Keratinocyte (primary cell): ENCODE measurements around the gene GLS. TPM values are rescaled to one million over a fixed set of nuclear protein-coding genes. Genes with fewer than 3 reads are reported as not detected.

Source experiments
- DNase-seq: peaks from one replicate; pipeline ENCODE4 v3.0.0-alpha.2; 2011; ENCODE audit warnings: low read depth, missing footprints, low spot score
- FAIRE-seq: peaks from 2 replicates; lab custom pipeline; 2011; peaks lifted over from hg19 to GRCh38; lab: Jason Lieb, UNC
- H2AFZ ChIP-seq: 2 replicates; pipeline ENCODE4 v1.6.0; 2012; ENCODE audit warnings: low read length, control low read depth, inconsistent platforms; ENCODE audit not compliant: control insufficient read depth
- H3K27ac ChIP-seq: 2 replicates; pipeline ENCODE4 v1.5.1; 2011; ENCODE audit warnings: low read length; ENCODE audit not compliant: control insufficient read depth, insufficient read depth
- H3K27me3 ChIP-seq: 3 replicates; pipeline ENCODE4 v1.6.0; 2011; ENCODE audit warnings: low read length; ENCODE audit not compliant: control insufficient read depth, insufficient read depth; ENCODE audit errors: extremely low read depth
- H3K36me3 ChIP-seq, 2 experiments: 2 replicates in 1 of 2; 3 replicates in 1 of 2; pipeline ENCODE4 v1.5.1; 2011; ENCODE audit warnings: low read length in 2 of 2, mild to moderate bottlenecking in 1 of 2; ENCODE audit not compliant: control insufficient read depth in 2 of 2, insufficient read depth in 2 of 2; ENCODE audit errors: extremely low read depth in 1 of 2
- H3K4me1 ChIP-seq: 3 replicates; pipeline ENCODE4 v1.5.1; 2011; ENCODE audit warnings: low read length; ENCODE audit not compliant: control insufficient read depth, insufficient read depth; ENCODE audit errors: extremely low read depth
- H3K4me2 ChIP-seq: 3 replicates; pipeline ENCODE4 v1.6.0; 2011; ENCODE audit warnings: low read depth, low read length; ENCODE audit not compliant: control insufficient read depth, insufficient read depth; ENCODE audit errors: extremely low read depth
- H3K4me3 ChIP-seq, 3 experiments: fragments of 200-600 bp in 1 of 3; sonication (generic) in 1 of 3; 2 replicates in 2 of 3; 3 replicates in 1 of 3; pipeline ENCODE4 v1.5.1; 2011 to 2016; ENCODE audit warnings: low read length in 3 of 3, mild to moderate bottlenecking in 3 of 3, control low read depth in 2 of 3, inconsistent platforms in 1 of 3, low read depth in 1 of 3, mixed read lengths in 1 of 3, mixed run types in 1 of 3, moderate library complexity in 1 of 3; ENCODE audit not compliant: control insufficient read depth in 2 of 3, insufficient read depth in 2 of 3; ENCODE audit errors: extremely low read depth in 1 of 3
- H3K79me2 ChIP-seq: 2 replicates; pipeline ENCODE4 v1.6.0; 2012; ENCODE audit warnings: low read length; ENCODE audit not compliant: control insufficient read depth, insufficient read depth
- H3K9ac ChIP-seq: 3 replicates; pipeline ENCODE4 v1.6.0; 2011; ENCODE audit warnings: low read length; ENCODE audit not compliant: control insufficient read depth, insufficient read depth; ENCODE audit errors: extremely low read depth
- H3K9me1 ChIP-seq: 3 replicates; pipeline ENCODE4 v1.6.0; 2011; ENCODE audit warnings: low read length; ENCODE audit not compliant: control insufficient read depth, insufficient read depth; ENCODE audit errors: extremely low read depth
- H3K9me3 ChIP-seq: 2 replicates; pipeline ENCODE4 v1.5.1; 2012; ENCODE audit warnings: low read depth, low read length; ENCODE audit not compliant: control insufficient read depth
- H4K20me1 ChIP-seq: 3 replicates; pipeline ENCODE4 v1.6.0; 2011; ENCODE audit warnings: low read length; ENCODE audit not compliant: control insufficient read depth, insufficient read depth; ENCODE audit errors: extremely low read depth
- EZH2 ChIP-seq: IDR thresholded peaks from one replicate; pipeline ENCODE4 v1.6.1; 2012; ENCODE audit warnings: inconsistent platforms, mild to moderate bottlenecking, low read length, moderate library complexity
- dilution Hi-C: fragments of 300-500 bp; cut with MboI; formaldehyde crosslinking; loops from one replicate; pipeline ENCODE4 v1.7.0; 2020; ENCODE audit warnings: low sequenced_read_pairs; ENCODE audit not compliant: extremely low pct_ligation_motif_present
- polyA plus RNA-seq, 5 experiments: library from polyadenylated mRNA; depleted of rRNA in 3 of 5; stranded (reverse) in 3 of 5; stranded (forward) in 1 of 5; unstranded in 1 of 5; fragments of >200 nt; gene quantifications; 1 replicate in 1 of 5; 2 replicates in 3 of 5; 3 replicates in 1 of 5; pipeline versions ENCODE4 v1.2.1 to v1.2.3, GENCODE V29; 2011 to 2012; ENCODE audit warnings: missing spikeins in 2 of 5, low read depth in 1 of 5, low replicate concordance in 1 of 5
- TF ChIP-seq, protein P1 (sequence below), 3 experiments: IDR thresholded peaks in 1 of 3; conservative IDR thresholded peaks in 1 of 3; optimal IDR thresholded peaks in 1 of 3; 2 replicates in 2 of 3; 3 replicates in 1 of 3; pipeline versions ENCODE3 to v1.5.1; 2011; ENCODE audit warnings: low read length in 3 of 3, mild to moderate bottlenecking in 3 of 3, moderate library complexity in 2 of 3, control low read depth in 1 of 3, inconsistent platforms in 1 of 3; ENCODE audit not compliant: insufficient read depth in 2 of 3; ENCODE audit errors: extremely low read depth in 1 of 3

GLS gene
- polyA plus RNA-seq, 1 donor (not counting 4 experiments of a cell fraction or from before 2014, with no cell fraction given), result 130 TPM

GRCh38 chr2:191013932-191014652, 133.5 kb downstream of the GLS start, which contains the start of gene STAT1:
TSS of gene STAT1 (minus strand) at chr2:191014171. CDS start at chr2:191010003, 4,168 bp downstream.
- Histone ChIP-seq H3K36me3 (peaks cover 0 to 9% of the 10 kb centered on the region in 2 experiments), H3K27me3 (no peaks in the 10 kb centered on the region), H3K4me1 (peaks cover 18% of the 10 kb centered on the region), H3K9me3 (no peaks in the 10 kb centered on the region), H3K27ac (peak within 1 kb of the TSS; percentile 74), H3K9ac (peak within 1 kb of the TSS; percentile 95), H3K79me2 (peaks cover 35% of the 10 kb centered on the region), H3K9me1 (no peaks in the 10 kb centered on the region), H2AFZ (peak within 1 kb of the TSS; percentile 53), H3K4me3 (peak within 1 kb of the TSS; percentile 87 to 96 (median 96)), H4K20me1 (no peaks in the 10 kb centered on the region), H3K4me2 (peak within 1 kb of the TSS; percentile 90)
- no peak for DNase-seq
- TF ChIP-seq EZH2, result no peak
- TF ChIP-seq, protein P1, sequence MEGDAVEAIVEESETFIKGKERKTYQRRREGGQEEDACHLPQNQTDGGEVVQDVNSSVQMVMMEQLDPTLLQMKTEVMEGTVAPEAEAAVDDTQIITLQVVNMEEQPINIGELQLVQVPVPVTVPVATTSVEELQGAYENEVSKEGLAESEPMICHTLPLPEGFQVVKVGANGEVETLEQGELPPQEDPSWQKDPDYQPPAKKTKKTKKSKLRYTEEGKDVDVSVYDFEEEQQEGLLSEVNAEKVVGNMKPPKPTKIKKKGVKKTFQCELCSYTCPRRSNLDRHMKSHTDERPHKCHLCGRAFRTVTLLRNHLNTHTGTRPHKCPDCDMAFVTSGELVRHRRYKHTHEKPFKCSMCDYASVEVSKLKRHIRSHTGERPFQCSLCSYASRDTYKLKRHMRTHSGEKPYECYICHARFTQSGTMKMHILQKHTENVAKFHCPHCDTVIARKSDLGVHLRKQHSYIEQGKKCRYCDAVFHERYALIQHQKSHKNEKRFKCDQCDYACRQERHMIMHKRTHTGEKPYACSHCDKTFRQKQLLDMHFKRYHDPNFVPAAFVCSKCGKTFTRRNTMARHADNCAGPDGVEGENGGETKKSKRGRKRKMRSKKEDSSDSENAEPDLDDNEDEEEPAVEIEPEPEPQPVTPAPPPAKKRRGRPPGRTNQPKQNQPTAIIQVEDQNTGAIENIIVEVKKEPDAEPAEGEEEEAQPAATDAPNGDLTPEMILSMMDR (optimal IDR thresholded peaks at IDR 0.05 in 1 of 3, IDR thresholded peaks at IDR 0.05 in 1 of 3, conservative IDR thresholded peaks at IDR 0.05 in 1 of 3; ENCODE audit: extremely low read depth in 1 of 3, insufficient read depth in 2 of 3, low read length in 3 of 3), result no peak
- dilution Hi-C loops, result no loop called here
- FAIRE-seq, result no peak

DNA sequence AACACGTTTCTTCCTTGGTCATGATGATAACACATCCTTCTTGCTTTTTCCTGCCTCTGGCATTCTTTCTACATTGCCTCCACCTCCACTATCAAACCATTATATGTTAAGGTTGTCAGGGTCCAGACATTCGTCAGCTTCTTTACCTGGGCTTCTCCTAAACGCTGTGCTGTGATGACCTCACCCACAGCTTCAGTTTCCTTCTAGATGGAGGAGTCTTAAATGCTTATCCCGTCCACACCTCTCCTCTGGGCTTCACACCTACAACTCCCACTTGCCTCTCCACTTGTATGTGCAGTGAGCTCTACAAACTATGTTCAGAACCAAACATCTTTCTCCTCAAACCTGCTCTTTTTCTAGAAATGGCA, 134.0 kb downstream of the GLS start:
- H3K4me1 ChIP-seq, result peaks cover 18% of the 10 kb centered on the region
- H3K9me3 ChIP-seq, result no peaks in the 10 kb centered on the region
- peak overlapping the region; percentile 44 for H2AFZ ChIP-seq
- peak overlapping the region; percentile 87 to 96 (median 96) for H3K4me3 ChIP-seq
- no peaks in the 10 kb centered on the region for H3K9me1 ChIP-seq
- H3K79me2 ChIP-seq, result peaks cover 35% of the 10 kb centered on the region
- peak overlapping the region; percentile 85 for H3K4me2 ChIP-seq
- H3K9ac ChIP-seq, result peak overlapping the region; percentile 95
- dilution Hi-C loops, result no loop called here
- FAIRE-seq (no peak), DNase-seq (no peak)
- H3K36me3 ChIP-seq, result peaks cover 0 to 8% of the 10 kb centered on the region in 2 experiments
- H4K20me1 ChIP-seq, result no peaks in the 10 kb centered on the region
- TF ChIP-seq EZH2, result no peak
- TF ChIP-seq, protein P1 (optimal IDR thresholded peaks at IDR 0.05 in 1 of 3, IDR thresholded peaks at IDR 0.05 in 1 of 3, conservative IDR thresholded peaks at IDR 0.05 in 1 of 3; ENCODE audit: extremely low read depth in 1 of 3, insufficient read depth in 2 of 3, low read length in 3 of 3), result no peak
- H3K27me3 ChIP-seq, result no peaks in the 10 kb centered on the region
- H3K27ac ChIP-seq, result peak overlapping the region; percentile 74

Other genes starting within 250 kb of the GLS start
- gene NAB1, start 231.7 kb upstream of the GLS start, polyA plus RNA-seq, result 10.7 to 24.3 TPM (median 21.6 TPM) in 3 replicates
- gene STAT1, start 133.3 kb downstream of the GLS start, polyA plus RNA-seq, result 141 to 181 TPM (median 144 TPM) in 3 replicates